B cell (primary cell): ENCODE results near the gene DDAH2. TPM values are rescaled to one million over a fixed set of nuclear protein-coding genes. Genes with fewer than 3 reads are reported as not detected.

Source experiments
- ATAC-seq: fragments of 200-7000 bp; cut with Tn5 transposase; one replicate; pipeline ENCODE4 v1.10.0; 2021; ENCODE audit warnings: low read depth, mild to moderate bottlenecking, moderate number of reproducible peaks, moderate library complexity
- CTCF ChIA-PET: fragments of 350-600 bp; sonication (Branson Sonifier 250); formaldehyde crosslinking; loops from one replicate; lab custom pipeline; 2021; ENCODE audit warnings: antibody characterized with exemption, inconsistent platforms; lab: Charles Lee
- POLR2A ChIA-PET: fragments of 350-600 bp; sonication (Branson Sonifier 250); formaldehyde crosslinking; loops from one replicate; lab custom pipeline; 2021; ENCODE audit warnings: antibody characterized with exemption; lab: Charles Lee
- DNase-seq: peaks from one replicate; pipeline ENCODE4 v3.0.0; 2013
- H2AFZ ChIP-seq: 2 replicates; pipeline ENCODE4 v1.6.1; 2012; ENCODE audit warnings: mild to moderate bottlenecking, low read depth, low read length; ENCODE audit not compliant: insufficient read depth, poor library complexity, severe bottlenecking
- H3K27ac ChIP-seq, 2 donors: 1 replicate in 1 of 2; 2 replicates in 1 of 2; pipeline ENCODE4 v1.5.1; 2012 to 2013; ENCODE audit warnings: low read length in 2 of 2, mild to moderate bottlenecking in 2 of 2, moderate library complexity in 1 of 2
- H3K27me3 ChIP-seq, 4 experiments: fragments of 200-600 bp in 1 of 4; sonication (generic) in 1 of 4; replicated peaks in 1 of 4; 1 replicate in 2 of 4; 2 replicates in 2 of 4; pipeline versions ENCODE4 v1.6.1 to v1.7.0; 2013 to 2016; ENCODE audit warnings: low read length in 3 of 4, mild to moderate bottlenecking in 2 of 4, mixed read lengths in 1 of 4, moderate library complexity in 1 of 4; ENCODE audit not compliant: insufficient read depth in 4 of 4, control insufficient read depth in 3 of 4; ENCODE audit errors: control extremely low read depth in 1 of 4
- H3K36me3 ChIP-seq, 2 experiments: replicated peaks in 1 of 2; 1 replicate in 1 of 2; 2 replicates in 1 of 2; pipeline versions ENCODE4 v1.6.1 to v1.7.1; 2013; ENCODE audit warnings: low read length in 1 of 2; ENCODE audit not compliant: insufficient read depth in 2 of 2, control insufficient read depth in 1 of 2; ENCODE audit errors: control extremely low read depth in 1 of 2, extremely low read depth in 1 of 2
- H3K4me1 ChIP-seq, 2 donors: fragments of 200-600 bp in 1 of 2; sonication (generic) in 1 of 2; 1 replicate in 1 of 2; 2 replicates in 1 of 2; pipeline versions ENCODE4 v1.5.1 to v1.6.1; 2013 to 2017; ENCODE audit warnings: low read length in 2 of 2; ENCODE audit not compliant: control insufficient read depth in 2 of 2, insufficient read depth in 2 of 2
- H3K4me2 ChIP-seq: replicated peaks from 2 replicates; pipeline ENCODE3; 2012; ENCODE audit warnings: mild to moderate bottlenecking, low read depth, low read length; ENCODE audit not compliant: poor library complexity, severe bottlenecking
- H3K4me3 ChIP-seq, 5 experiments: fragments of 200-600 bp in 1 of 5; sonication (generic) in 1 of 5; 1 replicate in 3 of 5; 2 replicates in 2 of 5; pipeline versions ENCODE4 v1.5.1 to v1.7.0; 2011 to 2016; ENCODE audit warnings: low read length in 4 of 5, mild to moderate bottlenecking in 4 of 5, low read depth in 2 of 5, control low read depth in 1 of 5, moderate library complexity in 1 of 5; ENCODE audit not compliant: insufficient read depth in 1 of 5; ENCODE audit errors: control extremely low read depth in 1 of 5, extremely low read depth in 1 of 5
- H3K79me2 ChIP-seq: fragments of 200-600 bp; sonication (generic); one replicate; pipeline ENCODE4 v1.6.0; 2016; ENCODE audit warnings: low read length; ENCODE audit not compliant: control insufficient read depth, insufficient read depth
- H3K9ac ChIP-seq: fragments of 200-600 bp; sonication (generic); 2 replicates; pipeline ENCODE4 v1.6.1; 2017; ENCODE audit warnings: mild to moderate bottlenecking, low read length, moderate library complexity
- H3K9me3 ChIP-seq, 3 donors: one replicate each; pipeline versions ENCODE4 v1.6.1 to v1.7.1; 2013; ENCODE audit warnings: low read length in 2 of 3; ENCODE audit not compliant: control insufficient read depth in 2 of 3, insufficient read depth in 1 of 3; ENCODE audit errors: control extremely low read depth in 1 of 3
- H4K20me1 ChIP-seq: 2 replicates; pipeline ENCODE4 v1.6.0; 2012; ENCODE audit warnings: mild to moderate bottlenecking, low read length; ENCODE audit not compliant: insufficient read depth, control insufficient read depth, poor library complexity, severe bottlenecking
- H3K27ac Mint-ChIP-seq: one replicate; pipeline ENCODE4 v1.8.0; 2021; ENCODE audit warnings: mixed read lengths
- H3K27me3 Mint-ChIP-seq: one replicate; pipeline ENCODE4 v1.8.0; 2021; ENCODE audit warnings: mixed read lengths
- H3K4me1 Mint-ChIP-seq: one replicate; pipeline ENCODE4 v1.8.0; 2021; ENCODE audit warnings: mixed read lengths
- H3K4me3 Mint-ChIP-seq: one replicate; pipeline ENCODE4 v1.8.0; 2021; ENCODE audit warnings: mixed read lengths
- H3K9me3 Mint-ChIP-seq: one replicate; pipeline ENCODE4 v1.8.0; 2022; ENCODE audit warnings: mixed read lengths; ENCODE audit not compliant: insufficient read depth
- EZH2 ChIP-seq: IDR thresholded peaks from 2 replicates; pipeline ENCODE4 v1.6.1; 2012; ENCODE audit warnings: borderline replicate concordance, low read depth, mild to moderate bottlenecking, moderate library complexity, low read length; ENCODE audit not compliant: insufficient read depth, poor library complexity, severe bottlenecking
- WGBS: methylation state at CpG from one replicate; pipeline ENCODE4 v1.1.5; 2013; ENCODE audit warnings: missing lambda C conversion rate; ENCODE audit not compliant: insufficient coverage; 5-methylcytosine and 5-hydroxymethylcytosine counted together
- intact Hi-C: fragments of 100-400 bp; cut with micrococcal nuclease; formaldehyde crosslinking; loops from one replicate; pipeline ENCODE4 v1.10.0; 2022
- polyA plus RNA-seq: library from polyadenylated mRNA; depleted of rRNA; stranded (reverse); fragments of >200 nt; gene quantifications from 2 replicates; pipeline ENCODE4 v1.2.3, GENCODE V29; 2012
- total RNA-seq, 2 donors: library from RNA; stranded (reverse); fragments of 120-200 nt in 1 of 2; gene quantifications; 1 replicate in 1 of 2; 2 replicates in 1 of 2; pipeline versions ENCODE4 v1.2.3 to v1.2.4, GENCODE V29; 2013 to 2022
- TF ChIP-seq, protein P1 (sequence below): fragments of 200-600 bp; IDR thresholded peaks from one replicate; pipeline ENCODE4 v1.8.0; 2022; ENCODE audit warnings: antibody characterized with exemption, mild to moderate bottlenecking

Gene DDAH2
- total and polyA plus RNA-seq, 2 donors (not counting 1 experiment from before 2014, with no cell fraction given), result 59.2 to 87.2 TPM

- peaks cover 7 to 12% of the 10 kb centered on the region in 2 donors for H3K4me1 ChIP-seq
- no peak overlapping the region for H3K4me3 Mint-ChIP-seq
- H3K27ac ChIP-seq, result no peak overlapping the region
- H3K9me3 ChIP-seq, result no peaks in the 10 kb centered on the region
- WGBS, result 94% methylated on average over 6 of the region's 6 CpGs
- no peak overlapping the region for H3K27ac Mint-ChIP-seq
- H3K27me3 Mint-ChIP-seq, result no peaks in the 10 kb centered on the region
- ATAC-seq (no peak), DNase-seq (no peak)
- no peak overlapping the region for H3K4me2 ChIP-seq
- ChIA-PET CTCF (no interaction called here), POLR2A (no interaction called here)
- H3K4me1 Mint-ChIP-seq, result peaks cover 12% of the 10 kb centered on the region
- H3K9me3 Mint-ChIP-seq, result no peaks in the 10 kb centered on the region
- no peak overlapping the region for H3K4me3 ChIP-seq
- H2AFZ ChIP-seq, result no peak overlapping the region
- H3K27me3 ChIP-seq, result no peaks in the 10 kb centered on the region
- H4K20me1 ChIP-seq, result no peaks in the 10 kb centered on the region
- H3K79me2 ChIP-seq, result no peaks in the 10 kb centered on the region
- H3K9ac ChIP-seq, result no peak overlapping the region
- no peaks in the 10 kb centered on the region for H3K36me3 ChIP-seq
- TF ChIP-seq EZH2, result no peak
- TF ChIP-seq, protein P1, sequence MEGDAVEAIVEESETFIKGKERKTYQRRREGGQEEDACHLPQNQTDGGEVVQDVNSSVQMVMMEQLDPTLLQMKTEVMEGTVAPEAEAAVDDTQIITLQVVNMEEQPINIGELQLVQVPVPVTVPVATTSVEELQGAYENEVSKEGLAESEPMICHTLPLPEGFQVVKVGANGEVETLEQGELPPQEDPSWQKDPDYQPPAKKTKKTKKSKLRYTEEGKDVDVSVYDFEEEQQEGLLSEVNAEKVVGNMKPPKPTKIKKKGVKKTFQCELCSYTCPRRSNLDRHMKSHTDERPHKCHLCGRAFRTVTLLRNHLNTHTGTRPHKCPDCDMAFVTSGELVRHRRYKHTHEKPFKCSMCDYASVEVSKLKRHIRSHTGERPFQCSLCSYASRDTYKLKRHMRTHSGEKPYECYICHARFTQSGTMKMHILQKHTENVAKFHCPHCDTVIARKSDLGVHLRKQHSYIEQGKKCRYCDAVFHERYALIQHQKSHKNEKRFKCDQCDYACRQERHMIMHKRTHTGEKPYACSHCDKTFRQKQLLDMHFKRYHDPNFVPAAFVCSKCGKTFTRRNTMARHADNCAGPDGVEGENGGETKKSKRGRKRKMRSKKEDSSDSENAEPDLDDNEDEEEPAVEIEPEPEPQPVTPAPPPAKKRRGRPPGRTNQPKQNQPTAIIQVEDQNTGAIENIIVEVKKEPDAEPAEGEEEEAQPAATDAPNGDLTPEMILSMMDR, result no peak
- intact Hi-C loops, result no loop called here
These were observed 10.1 kb downstream of the DDAH2 start for GRCh38 chr6:31719001-31719400.

DNA sequence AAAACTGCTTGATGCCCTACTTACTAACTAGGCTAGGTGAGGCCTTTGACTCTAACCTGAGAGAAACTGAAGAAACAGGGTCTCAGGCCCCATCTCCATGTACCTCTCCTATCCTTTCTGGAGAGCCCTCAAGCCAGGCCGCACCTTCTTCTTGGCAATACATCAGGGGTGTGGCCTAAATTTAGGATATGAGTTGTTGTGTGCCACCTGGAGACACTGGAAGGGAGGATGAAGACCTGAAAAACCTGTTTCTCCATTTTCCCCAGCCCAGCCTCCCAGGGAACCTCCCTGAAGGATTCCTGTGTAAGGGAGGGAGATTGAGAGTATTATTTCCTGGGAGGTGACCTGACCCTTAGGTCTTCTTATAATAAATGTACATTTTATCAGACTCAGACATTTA, 10.8 kb downstream of the DDAH2 start:
- H3K36me3 ChIP-seq, result no peaks in the 10 kb centered on the region
- POLR2A ChIA-PET, result no interaction called here
- H3K4me1 Mint-ChIP-seq, result peaks cover 6% of the 10 kb centered on the region
- ATAC-seq, result no peak
- H3K27me3 ChIP-seq, result no peaks in the 10 kb centered on the region
- no peaks in the 10 kb centered on the region for H3K79me2 ChIP-seq
- intact Hi-C loops, result no loop called here
- peaks cover 3 to 5% of the 10 kb centered on the region in 2 donors for H3K4me1 ChIP-seq
- CTCF ChIA-PET, result no interaction called here
- no peaks in the 10 kb centered on the region for H3K27me3 Mint-ChIP-seq
- DNase-seq, result no peak
- TF ChIP-seq, protein P1, result no peak
- TF ChIP-seq EZH2, result no peak
- no peak overlapping the region for H2AFZ ChIP-seq
- no CpG with 5 or more reads among the region's 1 CpG for WGBS
- H4K20me1 ChIP-seq, result no peaks in the 10 kb centered on the region
- no peaks in the 10 kb centered on the region for H3K9me3 Mint-ChIP-seq
- no peak overlapping the region for H3K9ac ChIP-seq
- H3K4me3 ChIP-seq, result no peak overlapping the region
- H3K9me3 ChIP-seq, result no peaks in the 10 kb centered on the region
- H3K27ac Mint-ChIP-seq, result no peak overlapping the region
- H3K4me3 Mint-ChIP-seq, result no peak overlapping the region
- H3K27ac ChIP-seq, result no peak overlapping the region
- H3K4me2 ChIP-seq, result no peak overlapping the region
